Calu3 (cell line): ENCODE measurements around the gene CFAP299. TPM values are rescaled to one million over a fixed set of nuclear protein-coding genes. Genes with fewer than 3 reads are reported as not detected.

Experiments
- BruUV-seq: library from RNA; stranded (reverse); fragments of 400-500 nt; replicated peaks from 2 replicates; lab custom pipeline; 2021; lab: Mats Ljungman, UMichigan
- CTCF ChIA-PET: fragments of 300-600 bp; sonication (Branson Sonifier 250); formaldehyde crosslinking; loops from one replicate; lab custom pipeline; 2022; ENCODE audit warnings: antibody characterized with exemption; lab: Charles Lee
- DNase-seq: peaks from one replicate; pipeline ENCODE4 v3.0.0; 2022
- H3K27ac Mint-ChIP-seq: one replicate; pipeline ENCODE4 v1.8.0; 2022; ENCODE audit warnings: mixed read lengths; ENCODE audit not compliant: unreplicated experiment
- H3K27me3 Mint-ChIP-seq: one replicate; pipeline ENCODE4 v1.8.0; 2022; ENCODE audit warnings: mixed read lengths; ENCODE audit not compliant: unreplicated experiment
- H3K36me3 Mint-ChIP-seq: one replicate; pipeline ENCODE4 v1.8.0; 2022; ENCODE audit warnings: mild to moderate bottlenecking, moderate library complexity, mixed read lengths; ENCODE audit not compliant: insufficient read depth, unreplicated experiment
- H3K4me1 Mint-ChIP-seq: one replicate; pipeline ENCODE4 v1.8.0; 2022; ENCODE audit warnings: mild to moderate bottlenecking, low read depth, mixed read lengths; ENCODE audit not compliant: unreplicated experiment
- H3K4me3 Mint-ChIP-seq: one replicate; pipeline ENCODE4 v1.8.0; 2022; ENCODE audit warnings: mild to moderate bottlenecking, low read depth, moderate library complexity, mixed read lengths; ENCODE audit not compliant: unreplicated experiment
- H3K9me3 Mint-ChIP-seq: one replicate; pipeline ENCODE4 v1.8.0; 2022; ENCODE audit warnings: low read depth, mixed read lengths; ENCODE audit not compliant: unreplicated experiment
- intact Hi-C: fragments of 100-400 bp; cut with micrococcal nuclease; formaldehyde crosslinking; loops from one replicate; pipeline ENCODE4 v1.10.0; 2022; ENCODE audit not compliant: unreplicated experiment
- total RNA-seq: library from RNA; stranded (reverse); gene quantifications from 2 replicates; pipeline ENCODE4 v1.2.3, GENCODE V29; 2022
- TF ChIP-seq, protein P1 (sequence below): fragments of 200-600 bp; IDR thresholded peaks from one replicate; pipeline ENCODE4 v1.8.0; 2022; ENCODE audit warnings: antibody characterized with exemption; ENCODE audit not compliant: unreplicated experiment

CFAP299 gene
- total RNA-seq, 1 experiment from 2014 or later = not detected

DNA sequence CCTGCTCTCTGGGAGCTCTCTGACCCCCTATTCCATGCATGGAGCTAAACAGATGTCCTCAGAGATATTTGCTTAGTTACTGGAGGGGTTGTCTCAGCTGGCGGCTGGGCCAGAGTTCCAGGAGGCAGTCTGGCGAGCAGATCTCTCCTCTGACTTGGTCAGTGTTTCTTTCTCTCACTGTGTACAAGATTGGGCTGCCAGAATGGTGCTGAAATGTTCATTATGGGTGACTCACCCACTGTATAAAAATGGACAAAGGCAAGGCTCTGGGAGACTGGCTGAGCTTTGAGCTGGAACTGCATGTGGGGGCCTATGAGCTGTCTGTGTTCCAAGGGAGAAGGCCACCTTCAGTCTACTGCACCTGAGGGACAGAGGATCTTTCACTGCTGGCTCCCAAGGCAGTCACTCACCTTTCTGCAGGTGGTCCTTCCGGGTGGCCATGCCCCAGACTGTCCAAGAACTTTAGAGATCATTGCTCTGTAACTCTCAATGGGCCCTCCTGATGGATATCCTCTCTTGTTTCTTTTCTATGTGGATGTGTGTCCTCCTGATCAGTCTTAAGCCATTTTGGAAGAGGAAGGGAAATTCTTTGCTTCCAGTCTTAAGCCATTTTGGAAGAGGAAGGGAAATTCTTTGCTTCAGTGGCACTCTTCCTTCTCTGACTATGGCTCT lies 88.2 kb downstream of the CFAP299 start:
- Mint-ChIP-seq H3K27me3 (no peaks in the 10 kb centered on the region), H3K36me3 (no peaks in the 10 kb centered on the region), H3K4me1 (no peaks in the 10 kb centered on the region), H3K4me3 (no peak overlapping the region), H3K9me3 (no peaks in the 10 kb centered on the region), H3K27ac (no peak overlapping the region)
- TF ChIP-seq, protein P1, sequence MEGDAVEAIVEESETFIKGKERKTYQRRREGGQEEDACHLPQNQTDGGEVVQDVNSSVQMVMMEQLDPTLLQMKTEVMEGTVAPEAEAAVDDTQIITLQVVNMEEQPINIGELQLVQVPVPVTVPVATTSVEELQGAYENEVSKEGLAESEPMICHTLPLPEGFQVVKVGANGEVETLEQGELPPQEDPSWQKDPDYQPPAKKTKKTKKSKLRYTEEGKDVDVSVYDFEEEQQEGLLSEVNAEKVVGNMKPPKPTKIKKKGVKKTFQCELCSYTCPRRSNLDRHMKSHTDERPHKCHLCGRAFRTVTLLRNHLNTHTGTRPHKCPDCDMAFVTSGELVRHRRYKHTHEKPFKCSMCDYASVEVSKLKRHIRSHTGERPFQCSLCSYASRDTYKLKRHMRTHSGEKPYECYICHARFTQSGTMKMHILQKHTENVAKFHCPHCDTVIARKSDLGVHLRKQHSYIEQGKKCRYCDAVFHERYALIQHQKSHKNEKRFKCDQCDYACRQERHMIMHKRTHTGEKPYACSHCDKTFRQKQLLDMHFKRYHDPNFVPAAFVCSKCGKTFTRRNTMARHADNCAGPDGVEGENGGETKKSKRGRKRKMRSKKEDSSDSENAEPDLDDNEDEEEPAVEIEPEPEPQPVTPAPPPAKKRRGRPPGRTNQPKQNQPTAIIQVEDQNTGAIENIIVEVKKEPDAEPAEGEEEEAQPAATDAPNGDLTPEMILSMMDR = no peak
- intact Hi-C loops = no loop called here
- no peak for DNase-seq
- no TSS peak for BruUV-seq
- CTCF ChIA-PET = no interaction called here

DNA sequence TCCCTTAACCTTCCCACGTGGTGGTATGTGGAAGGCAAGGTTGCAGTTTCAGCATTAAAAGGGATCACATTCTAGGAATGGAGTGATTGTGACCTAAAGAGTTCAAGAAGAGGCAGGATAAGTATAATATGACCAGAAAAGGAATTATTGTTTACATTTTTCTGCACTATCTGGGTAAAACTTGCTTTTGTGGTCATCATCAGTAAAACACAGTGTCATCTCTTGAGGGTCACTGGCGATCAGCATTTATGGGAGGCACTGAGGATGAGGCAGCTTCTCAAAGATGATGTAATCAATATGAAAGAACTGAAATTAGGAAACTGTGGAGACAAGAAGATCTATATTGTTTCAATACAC lies 88.7 kb downstream of the CFAP299 start:
- CTCF ChIA-PET = no interaction called here
- Mint-ChIP-seq H3K9me3 (no peaks in the 10 kb centered on the region), H3K4me1 (no peaks in the 10 kb centered on the region), H3K4me3 (no peak overlapping the region), H3K27me3 (no peaks in the 10 kb centered on the region), H3K27ac (no peak overlapping the region), H3K36me3 (no peaks in the 10 kb centered on the region)
- TF ChIP-seq, protein P1 = no peak
- BruUV-seq = no TSS peak
- intact Hi-C loops = no loop called here
- no peak for DNase-seq

DNA sequence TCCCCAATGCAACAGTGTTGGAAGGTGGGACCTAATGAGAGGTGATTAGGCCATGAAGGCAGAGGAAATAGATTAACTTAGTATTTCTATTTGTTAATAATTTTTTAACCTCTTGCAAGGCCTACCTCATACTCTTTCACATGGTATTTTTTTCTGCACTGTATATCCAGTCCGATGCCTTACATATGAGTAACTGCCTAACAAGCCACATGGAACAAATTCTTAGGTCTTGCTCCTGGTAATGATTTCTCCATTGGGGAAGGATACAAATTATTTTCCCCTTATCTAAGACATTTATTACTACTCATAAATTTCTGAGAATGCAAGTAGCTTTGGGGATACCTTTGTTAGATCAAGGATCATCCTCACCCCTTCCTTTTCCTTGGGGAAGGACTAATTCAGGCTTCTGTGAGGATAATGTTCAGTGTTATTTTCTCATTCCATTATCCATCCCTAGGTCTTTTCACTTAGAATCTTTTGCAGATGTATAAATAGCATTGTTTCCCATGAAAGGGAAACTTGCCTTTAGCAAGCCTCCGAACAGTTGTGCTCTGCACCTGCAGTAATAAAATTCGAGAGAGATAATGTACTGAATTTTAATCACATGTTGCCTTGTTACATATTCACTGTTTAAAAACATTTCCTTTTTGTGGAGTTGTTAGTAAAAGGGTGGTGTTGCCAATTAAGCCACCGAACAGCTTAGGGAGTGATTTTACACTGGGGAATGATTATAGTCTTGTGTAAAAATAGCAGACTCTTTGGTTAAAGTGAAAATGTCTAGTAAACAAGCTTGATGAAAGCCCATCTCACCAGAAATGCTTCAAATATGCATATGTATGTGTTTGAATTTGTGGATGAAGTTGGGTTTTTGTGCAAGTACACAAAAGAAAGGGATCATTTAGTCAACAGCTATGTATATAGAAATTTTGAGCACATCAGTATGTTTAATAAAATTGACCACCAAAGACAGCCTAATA lies 89.9 kb downstream of the CFAP299 start:
- no peak overlapping the region for H3K27ac Mint-ChIP-seq
- no peak for DNase-seq
- no peaks in the 10 kb centered on the region for H3K4me1 Mint-ChIP-seq
- intact Hi-C loops = no loop called here
- H3K9me3 Mint-ChIP-seq = no peaks in the 10 kb centered on the region
- H3K27me3 Mint-ChIP-seq = no peaks in the 10 kb centered on the region
- no peaks in the 10 kb centered on the region for H3K36me3 Mint-ChIP-seq
- BruUV-seq = no TSS peak
- CTCF ChIA-PET = interaction anchor here (0.6 kb wide), 1 partner anchor 123 kb away, joined by 3 read pairs; no protein-coding TSS in a partner anchor
- TF ChIP-seq, protein P1 = no peak
- H3K4me3 Mint-ChIP-seq = no peak overlapping the region

DNA sequence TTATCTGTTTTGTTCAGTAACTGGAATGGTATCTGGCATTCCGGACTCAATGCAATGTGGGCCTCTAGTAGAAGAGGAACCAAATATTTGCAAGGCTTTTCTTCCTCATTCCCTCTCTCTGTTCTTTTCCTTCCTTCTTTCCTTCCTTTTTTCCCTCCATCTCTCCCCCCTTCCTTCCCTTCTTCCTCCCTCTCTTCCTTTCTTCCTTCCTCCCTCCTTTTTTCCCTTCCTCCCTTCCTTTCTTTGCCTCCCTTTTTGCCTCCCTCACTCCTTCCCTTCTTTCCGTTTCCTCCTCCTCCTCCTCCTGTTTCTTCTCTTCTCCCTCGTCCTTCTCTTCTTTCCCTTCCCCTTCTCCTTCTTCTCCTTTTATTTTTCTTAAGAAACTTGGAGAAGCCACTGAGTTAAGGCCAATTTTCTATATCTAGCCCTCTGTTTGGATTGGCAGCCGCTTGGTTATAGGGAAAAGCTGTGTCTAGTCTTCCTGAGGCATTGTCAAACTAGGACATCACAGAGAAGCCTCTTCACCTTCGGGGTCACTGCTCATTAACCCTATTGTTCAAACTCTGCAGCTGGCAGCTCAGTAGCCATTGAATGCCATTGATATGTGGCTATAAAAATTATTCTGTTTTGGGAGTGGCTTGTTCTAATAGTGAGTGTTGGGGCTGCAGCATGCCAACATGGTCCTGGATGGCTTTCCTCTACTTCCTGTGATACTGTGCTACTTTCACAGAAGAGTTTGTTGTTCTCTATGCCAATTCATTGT lies 95.9 kb downstream of the CFAP299 start:
- CTCF ChIA-PET = no interaction called here
- H3K4me3 Mint-ChIP-seq = no peak overlapping the region
- H3K4me1 Mint-ChIP-seq = no peaks in the 10 kb centered on the region
- TF ChIP-seq, protein P1 = no peak
- H3K36me3 Mint-ChIP-seq = no peaks in the 10 kb centered on the region
- no peaks in the 10 kb centered on the region for H3K9me3 Mint-ChIP-seq
- no TSS peak for BruUV-seq
- intact Hi-C loops = no loop called here
- no peak for DNase-seq
- no peak overlapping the region for H3K27ac Mint-ChIP-seq
- no peaks in the 10 kb centered on the region for H3K27me3 Mint-ChIP-seq
